HG02571 (cell line): ENCODE data around the gene SARNP.

Experiments used
- ATAC-seq: cut with Tn5 transposase; IDR thresholded peaks from one replicate; pipeline ENCODE4 v1.9.1; 2021; ENCODE audit warnings: mild to moderate bottlenecking, moderate library complexity; ENCODE audit not compliant: unreplicated experiment

The SARNP gene

GRCh38 chr12:55726971-55727370 is 90.6 kb downstream of the SARNP start:
- ATAC-seq, result no peak

- ATAC-seq, result no peak
These were observed 92.0 kb downstream of the SARNP start for GRCh38 chr12:55725556-55725955.

GRCh38 chr12:55724940-55725309 is 92.6 kb downstream of the SARNP start:
- ATAC-seq, result no peak

- ATAC-seq, result no peak
These were observed 93.1 kb downstream of the SARNP start for GRCh38 chr12:55724226-55724939.

GRCh38 chr12:55723516-55724225 is 93.9 kb downstream of the SARNP start:
- ATAC-seq, result no peak

GRCh38 chr12:55722948-55723347 is 94.6 kb downstream of the SARNP start:
- ATAC-seq, result no peak

- ATAC-seq, result no peak
These were observed 95.8 kb downstream of the SARNP start for GRCh38 chr12:55721601-55722213.

- no peak for ATAC-seq
These were observed 96.6 kb downstream of the SARNP start for GRCh38 chr12:55720894-55721444.

GRCh38 chr12:55720071-55720564 is 97.4 kb downstream of the SARNP start, which contains the start of gene RDH5:
TSS of gene RDH5 (plus strand) at chr12:55720393. CDS start at chr12:55721185, 792 bp downstream.
- no peak for ATAC-seq

- ATAC-seq, result no peak
These were observed 98.2 kb downstream of the SARNP start for GRCh38 chr12:55719371-55719770.

GRCh38 chr12:55718624-55719275 is 98.8 kb downstream of the SARNP start:
- no peak for ATAC-seq

- no peak for ATAC-seq
These were observed 99.5 kb downstream of the SARNP start for GRCh38 chr12:55718015-55718414.

GRCh38 chr12:55717011-55718007 is 100.2 kb downstream of the SARNP start:
- ATAC-seq, result no peak

GRCh38 chr12:55716582-55716957 is 101.0 kb downstream of the SARNP start:
- peak; percentile 18 for ATAC-seq

- peak; percentile 93 for ATAC-seq
These were observed 101.5 kb downstream of the SARNP start, which contains the start of gene BLOC1S1 for GRCh38 chr12:55715833-55716581. TSS of gene BLOC1S1 (plus strand) at chr12:55716046. CDS start at chr12:55716052, 6 bp downstream.

- ATAC-seq, result no peak
These were observed 102.3 kb downstream of the SARNP start for GRCh38 chr12:55715169-55715764.

- no peak for ATAC-seq
These were observed 103.8 kb downstream of the SARNP start for GRCh38 chr12:55713721-55714120.

- ATAC-seq, result no peak
These were observed 104.7 kb downstream of the SARNP start for GRCh38 chr12:55712700-55713415.
